ENCODE results near the gene CASP14.
"Not testable (repeated sequence)": the region's sequence is repeated elsewhere in the genome, so short reads cannot be mapped to it uniquely, and the experiment has no call there.

CASP14 gene

GRCh38 chr19:15072930-15073647 lies 23.8 kb downstream of the CASP14 start:
- no peak for DNase-seq

- DNase-seq, result no peak
These were observed 25.1 kb downstream of the CASP14 start for GRCh38 chr19:15074371-15074770.

- no peak for DNase-seq
These were observed 26.5 kb downstream of the CASP14 start for GRCh38 chr19:15075806-15076205.

- not testable (repeated sequence) for DNase-seq
These were observed 30.7 kb downstream of the CASP14 start for GRCh38 chr19:15080002-15080401.

- no peak for DNase-seq
These were observed 32.6 kb downstream of the CASP14 start, which contains the start of gene OR1I1 for GRCh38 chr19:15081911-15082310. OR1I1 (plus strand) TSS chr19:15082211; CDS start chr19:15087066, 4,855 bp downstream.

- no peak for DNase-seq
These were observed 37.9 kb downstream of the CASP14 start for GRCh38 chr19:15087182-15087581.

GRCh38 chr19:15091918-15092753 lies 42.9 kb downstream of the CASP14 start:
- peak; percentile 24 for DNase-seq

- no peak for DNase-seq
These were observed 43.7 kb downstream of the CASP14 start for GRCh38 chr19:15093001-15093400.

- DNase-seq, result no peak
These were observed 46.9 kb downstream of the CASP14 start for GRCh38 chr19:15096223-15096622.

- not testable (repeated sequence) for DNase-seq
These were observed 48.7 kb downstream of the CASP14 start for GRCh38 chr19:15097980-15098379.

- DNase-seq, result no peak
These were observed 49.2 kb downstream of the CASP14 start for GRCh38 chr19:15098460-15098859.

GRCh38 chr19:15099017-15099582 lies 49.8 kb downstream of the CASP14 start:
- DNase-seq, result no peak

- peak; percentile 20 for DNase-seq
These were observed 52.3 kb downstream of the CASP14 start for GRCh38 chr19:15101479-15102082.

- DNase-seq, result no peak
These were observed 54.7 kb downstream of the CASP14 start for GRCh38 chr19:15104003-15104402.

GRCh38 chr19:15104411-15104810 lies 55.1 kb downstream of the CASP14 start:
- DNase-seq, result no peak

GRCh38 chr19:15105044-15105443 lies 55.8 kb downstream of the CASP14 start:
- DNase-seq, result no peak

GRCh38 chr19:15107061-15108010 lies 58.1 kb downstream of the CASP14 start, which contains the start of gene SYDE1:
SYDE1 (plus strand) TSS chr19:15107401; CDS start chr19:15107434, 33 bp downstream.
- DNase-seq, result no peak

Measured in effector CD8-positive, alpha-beta T cell (primary cell).